ENCODE data around the gene TTC28. TPM values are rescaled to one million over a fixed set of nuclear protein-coding genes. Genes with fewer than 3 reads are reported as not detected.

Gene TTC28
- polyA plus RNA-seq, 4 donors: 0.45 to 24.0 (median 3.7) TPM

DNA sequence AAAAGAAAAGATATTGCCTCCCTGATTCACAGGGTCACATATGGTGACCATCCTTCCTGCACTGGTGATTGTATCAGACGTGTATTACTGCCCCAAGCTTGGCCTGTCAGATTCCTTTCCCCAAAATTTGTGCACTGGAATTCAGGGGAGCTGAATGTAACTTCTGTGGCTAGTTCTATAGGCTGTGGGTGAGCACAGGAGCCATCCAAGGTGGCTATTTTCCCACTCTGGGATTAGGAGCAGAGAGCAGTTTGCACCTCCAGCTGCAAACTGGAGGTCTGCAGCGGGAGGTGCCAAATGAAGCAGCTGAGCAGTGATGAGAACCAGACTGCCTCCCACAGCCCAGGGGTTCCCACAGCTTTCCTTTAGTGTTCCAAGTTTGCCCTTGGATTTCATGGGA, 636.4 kb downstream of the TTC28 start:
- H3K36me3 ChIP-seq (ENCODE audit: control insufficient read depth in 3 of 3, insufficient read depth in 2 of 3, low read depth in 1 of 3, low read length in 3 of 3): peaks cover 0 to 7% (median 0%) of the 10 kb centered on the region in 3 donors
- H3K27me3 ChIP-seq (ENCODE audit: control insufficient read depth in 3 of 3, insufficient read depth in 3 of 3, low read length in 3 of 3): no peaks in the 10 kb centered on the region
- WGBS, 3 donors: 66 to 78% (median 76%) methylated on average over 2 of the region's 2 CpGs
- H3K9me3 ChIP-seq (ENCODE audit: control insufficient read depth in 2 of 2, insufficient read depth in 1 of 2, low read depth in 1 of 2, low read length in 1 of 2): no peaks in the 10 kb centered on the region
- no peak for FAIRE-seq
- H3K4me1 ChIP-seq (ENCODE audit: control insufficient read depth in 3 of 3, insufficient read depth in 2 of 3, low read depth in 1 of 3, low read length in 2 of 3): no peaks in the 10 kb centered on the region
- H3K4me3 ChIP-seq (ENCODE audit: low read depth in 1 of 3, low read length in 3 of 3): no peak overlapping the region
- no peak for DNase-seq
- no peak overlapping the region for H3K27ac ChIP-seq (ENCODE audit: low read depth in 1 of 3, low read length in 2 of 3)

- Histone ChIP-seq H3K9me3 (ENCODE audit: control insufficient read depth in 2 of 2, insufficient read depth in 1 of 2, low read depth in 1 of 2, low read length in 1 of 2) (no peaks in the 10 kb centered on the region), H3K36me3 (ENCODE audit: control insufficient read depth in 3 of 3, insufficient read depth in 2 of 3, low read depth in 1 of 3, low read length in 3 of 3) (peaks cover 0 to 7% (median 0%) of the 10 kb centered on the region in 3 donors), H3K27ac (ENCODE audit: low read depth in 1 of 3, low read length in 2 of 3) (peak overlapping the region in 1 of 3 donors; percentile 45), H3K4me1 (ENCODE audit: control insufficient read depth in 3 of 3, insufficient read depth in 2 of 3, low read depth in 1 of 3, low read length in 2 of 3) (peaks cover 0 to 20% (median 2%) of the 10 kb centered on the region in 3 donors), H3K4me3 (ENCODE audit: low read depth in 1 of 3, low read length in 3 of 3) (no peak overlapping the region), H3K27me3 (ENCODE audit: control insufficient read depth in 3 of 3, insufficient read depth in 3 of 3, low read length in 3 of 3) (no peaks in the 10 kb centered on the region)
- no peak for FAIRE-seq
- 4 to 15% (median 15%) methylated on average over 7 of the region's 7 CpGs for WGBS, 3 donors
- DNase-seq: peak; percentile 52 to 54
Measured at GRCh38 chr22:28034760-28035401, 644.8 kb downstream of the TTC28 start.

GRCh38 chr22:28034145-28034759, 645.4 kb downstream of the TTC28 start:
- 68 to 75% (median 72%) methylated on average over 9 of the region's 9 CpGs for WGBS, 3 donors
- Histone ChIP-seq H3K27ac (ENCODE audit: low read depth in 1 of 3, low read length in 2 of 3) (peak overlapping the region in 2 of 3 donors; percentile 39 to 45), H3K4me3 (ENCODE audit: low read depth in 1 of 3, low read length in 3 of 3) (no peak overlapping the region), H3K27me3 (ENCODE audit: control insufficient read depth in 3 of 3, insufficient read depth in 3 of 3, low read length in 3 of 3) (no peaks in the 10 kb centered on the region), H3K36me3 (ENCODE audit: control insufficient read depth in 3 of 3, insufficient read depth in 2 of 3, low read depth in 1 of 3, low read length in 3 of 3) (peaks cover 0 to 14% (median 0%) of the 10 kb centered on the region in 3 donors), H3K9me3 (ENCODE audit: control insufficient read depth in 2 of 2, insufficient read depth in 1 of 2, low read depth in 1 of 2, low read length in 1 of 2) (no peaks in the 10 kb centered on the region), H3K4me1 (ENCODE audit: control insufficient read depth in 3 of 3, insufficient read depth in 2 of 3, low read depth in 1 of 3, low read length in 2 of 3) (peaks cover 0 to 24% (median 2%) of the 10 kb centered on the region in 3 donors)
- peak in 1 of 2 donors; percentile 5 for DNase-seq
- no peak for FAIRE-seq

DNA sequence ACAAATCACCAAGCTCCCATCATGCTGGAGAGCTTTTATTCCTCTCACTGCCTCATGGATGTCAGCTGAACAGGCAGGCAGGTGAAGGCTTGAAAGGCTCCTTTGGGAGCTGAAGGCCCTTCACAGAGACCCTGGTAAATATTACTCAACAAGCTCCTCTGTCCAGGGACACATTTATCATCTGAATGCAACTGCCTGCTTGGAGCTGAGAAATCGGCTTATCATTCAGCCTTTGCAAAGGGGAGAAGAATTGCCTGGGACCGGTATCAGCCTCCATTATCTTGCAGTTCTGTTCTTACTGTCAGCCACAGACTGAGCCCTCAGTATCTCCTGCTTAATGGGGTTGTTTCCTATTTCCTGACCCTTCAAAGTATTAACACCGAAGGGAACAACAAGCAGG, 646.8 kb downstream of the TTC28 start:
- peaks cover 0 to 31% (median 2%) of the 10 kb centered on the region in 3 donors for H3K4me1 ChIP-seq (ENCODE audit: control insufficient read depth in 3 of 3, insufficient read depth in 2 of 3, low read depth in 1 of 3, low read length in 2 of 3)
- H3K27me3 ChIP-seq (ENCODE audit: control insufficient read depth in 3 of 3, insufficient read depth in 3 of 3, low read length in 3 of 3): no peaks in the 10 kb centered on the region
- H3K9me3 ChIP-seq (ENCODE audit: control insufficient read depth in 2 of 2, insufficient read depth in 1 of 2, low read depth in 1 of 2, low read length in 1 of 2): no peaks in the 10 kb centered on the region
- 56 to 86% (median 79%) methylated on average over 3 of the region's 3 CpGs for WGBS, 3 donors
- no peak overlapping the region for H3K27ac ChIP-seq (ENCODE audit: low read depth in 1 of 3, low read length in 2 of 3)
- H3K4me3 ChIP-seq (ENCODE audit: low read depth in 1 of 3, low read length in 3 of 3): no peak overlapping the region
- H3K36me3 ChIP-seq (ENCODE audit: control insufficient read depth in 3 of 3, insufficient read depth in 2 of 3, low read depth in 1 of 3, low read length in 3 of 3): peaks cover 0 to 28% (median 0%) of the 10 kb centered on the region in 3 donors
- no peak for FAIRE-seq
- no peak for DNase-seq

DNA sequence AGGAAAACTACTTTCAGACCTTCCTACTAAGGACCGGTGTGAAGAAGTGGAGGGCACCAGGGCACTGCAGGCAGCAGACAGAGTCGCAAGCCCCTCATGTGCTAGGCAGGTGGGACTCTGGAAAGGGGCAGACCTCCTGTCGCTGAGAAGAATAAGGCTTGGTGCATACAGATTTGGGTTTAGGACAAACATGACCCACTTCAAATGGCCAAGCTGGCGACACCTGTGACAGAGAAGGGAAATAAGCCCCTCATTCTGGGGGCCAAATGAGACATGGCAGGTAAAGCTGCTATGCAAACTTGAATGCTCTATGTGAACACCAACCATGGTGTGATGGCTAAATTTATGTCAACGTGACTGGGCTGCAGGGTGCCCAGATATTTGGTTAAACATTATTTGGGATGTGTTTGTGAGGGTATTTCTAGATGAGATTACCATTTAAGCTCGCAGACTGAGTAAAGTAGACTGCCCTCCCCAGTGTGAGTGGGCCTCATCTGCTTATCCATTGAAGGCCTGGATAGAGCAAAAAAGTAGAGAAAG, 648.2 kb downstream of the TTC28 start:
- no peak for FAIRE-seq
- no peak for DNase-seq
- H3K4me1 ChIP-seq (ENCODE audit: control insufficient read depth in 3 of 3, insufficient read depth in 2 of 3, low read depth in 1 of 3, low read length in 2 of 3): peaks cover 0 to 31% (median 2%) of the 10 kb centered on the region in 3 donors
- H3K4me3 ChIP-seq (ENCODE audit: low read depth in 1 of 3, low read length in 3 of 3): no peak overlapping the region
- H3K9me3 ChIP-seq (ENCODE audit: control insufficient read depth in 2 of 2, insufficient read depth in 1 of 2, low read depth in 1 of 2, low read length in 1 of 2): no peaks in the 10 kb centered on the region
- H3K27ac ChIP-seq (ENCODE audit: low read depth in 1 of 3, low read length in 2 of 3): no peak overlapping the region
- H3K27me3 ChIP-seq (ENCODE audit: control insufficient read depth in 3 of 3, insufficient read depth in 3 of 3, low read length in 3 of 3): no peaks in the 10 kb centered on the region
- 90 to 96% (median 94%) methylated on average over 6 of the region's 6 CpGs for WGBS, 3 donors
- peaks cover 0 to 35% (median 0%) of the 10 kb centered on the region in 3 donors for H3K36me3 ChIP-seq (ENCODE audit: control insufficient read depth in 3 of 3, insufficient read depth in 2 of 3, low read depth in 1 of 3, low read length in 3 of 3)

DNA sequence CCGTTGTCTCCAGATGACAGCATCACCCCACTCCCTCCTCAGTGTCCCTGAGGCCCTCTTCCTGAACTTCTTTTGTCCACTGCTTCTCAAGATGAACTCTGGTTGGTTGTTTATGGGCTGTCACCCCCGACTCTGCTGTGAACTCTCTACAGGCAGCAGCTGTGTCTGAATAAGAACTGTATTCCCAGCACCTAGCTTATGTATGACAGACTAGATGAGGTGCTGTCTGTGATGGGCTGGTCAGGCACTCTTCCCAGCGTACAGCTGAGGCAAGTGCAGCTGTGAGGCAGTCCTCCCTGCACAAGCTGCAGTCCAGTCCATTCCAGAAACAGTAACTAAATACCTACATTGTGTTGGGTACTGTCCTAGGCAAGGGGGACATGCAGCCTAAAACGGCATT, 649.2 kb downstream of the TTC28 start:
- no peak overlapping the region for H3K27ac ChIP-seq (ENCODE audit: low read depth in 1 of 3, low read length in 2 of 3)

GRCh38 chr22:28029956-28030355, 649.7 kb downstream of the TTC28 start:
- no peak overlapping the region for H3K4me3 ChIP-seq (ENCODE audit: low read depth in 1 of 3, low read length in 3 of 3)
- H3K27me3 ChIP-seq (ENCODE audit: control insufficient read depth in 3 of 3, insufficient read depth in 3 of 3, low read length in 3 of 3): no peaks in the 10 kb centered on the region
- DNase-seq: no peak
- 84 to 90% (median 84%) methylated on average over 9 of the region's 9 CpGs for WGBS, 3 donors
- H3K4me1 ChIP-seq (ENCODE audit: control insufficient read depth in 3 of 3, insufficient read depth in 2 of 3, low read depth in 1 of 3, low read length in 2 of 3): peaks cover 0 to 21% (median 2%) of the 10 kb centered on the region in 3 donors
- no peaks in the 10 kb centered on the region for H3K9me3 ChIP-seq (ENCODE audit: control insufficient read depth in 2 of 2, insufficient read depth in 1 of 2, low read depth in 1 of 2, low read length in 1 of 2)
- peak overlapping the region in 1 of 3 donors; percentile 42 for H3K27ac ChIP-seq (ENCODE audit: low read depth in 1 of 3, low read length in 2 of 3)
- FAIRE-seq: no peak
- peaks cover 0 to 48% (median 0%) of the 10 kb centered on the region in 3 donors for H3K36me3 ChIP-seq (ENCODE audit: control insufficient read depth in 3 of 3, insufficient read depth in 2 of 3, low read depth in 1 of 3, low read length in 3 of 3)

More for the DNA sequence above, 649.2 kb downstream of the TTC28 start:
- Histone ChIP-seq H3K27me3 (ENCODE audit: control insufficient read depth in 3 of 3, insufficient read depth in 3 of 3, low read length in 3 of 3) (no peaks in the 10 kb centered on the region), H3K36me3 (ENCODE audit: control insufficient read depth in 3 of 3, insufficient read depth in 2 of 3, low read depth in 1 of 3, low read length in 3 of 3) (peaks cover 0 to 45% (median 0%) of the 10 kb centered on the region in 3 donors), H3K4me1 (ENCODE audit: control insufficient read depth in 3 of 3, insufficient read depth in 2 of 3, low read depth in 1 of 3, low read length in 2 of 3) (peaks cover 0 to 26% (median 2%) of the 10 kb centered on the region in 3 donors), H3K9me3 (ENCODE audit: control insufficient read depth in 2 of 2, insufficient read depth in 1 of 2, low read depth in 1 of 2, low read length in 1 of 2) (no peaks in the 10 kb centered on the region), H3K4me3 (ENCODE audit: low read depth in 1 of 3, low read length in 3 of 3) (no peak overlapping the region)
- FAIRE-seq: no peak
- no peak for DNase-seq
- WGBS, 3 donors: 70 to 74% (median 72%) methylated on average over 4 of the region's 4 CpGs

- H3K4me1 ChIP-seq (ENCODE audit: control insufficient read depth in 3 of 3, insufficient read depth in 2 of 3, low read depth in 1 of 3, low read length in 2 of 3): peaks cover 0 to 15% (median 2%) of the 10 kb centered on the region in 3 donors
- peak; percentile 49 to 57 for DNase-seq
- H3K27ac ChIP-seq (ENCODE audit: low read depth in 1 of 3, low read length in 2 of 3): peak overlapping the region in 1 of 3 donors; percentile 42
- H3K27me3 ChIP-seq (ENCODE audit: control insufficient read depth in 3 of 3, insufficient read depth in 3 of 3, low read length in 3 of 3): no peaks in the 10 kb centered on the region
- H3K4me3 ChIP-seq (ENCODE audit: low read depth in 1 of 3, low read length in 3 of 3): no peak overlapping the region
- H3K9me3 ChIP-seq (ENCODE audit: control insufficient read depth in 2 of 2, insufficient read depth in 1 of 2, low read depth in 1 of 2, low read length in 1 of 2): no peaks in the 10 kb centered on the region
- FAIRE-seq: no peak
- WGBS, 3 donors: 13 to 50% (median 31%) methylated on average over 6 of the region's 6 CpGs
- peaks cover 0 to 53% (median 0%) of the 10 kb centered on the region in 3 donors for H3K36me3 ChIP-seq (ENCODE audit: control insufficient read depth in 3 of 3, insufficient read depth in 2 of 3, low read depth in 1 of 3, low read length in 3 of 3)
Measured at GRCh38 chr22:28029201-28029948, 650.3 kb downstream of the TTC28 start.

Measured in small intestine (tissue), 7 donors.